GM10266 (cell line): Measurements from ENCODE around the gene AKAP3.
A peak's percentile ranks its signal among the peaks of the same experiment; 100 is the strongest.

Experiments
- DNase-seq: peaks from one replicate; pipeline ENCODE4 v3.0.0; 2012; ENCODE audit errors: extremely low spot score
- TF ChIP-seq, protein P1 (sequence below): IDR thresholded peaks from 2 replicates; pipeline ENCODE4 v1.5.1; 2012; ENCODE audit warnings: mild to moderate bottlenecking, low read depth; ENCODE audit not compliant: control insufficient read depth, insufficient read depth; ENCODE audit errors: missing control alignments

The AKAP3 gene

DNA sequence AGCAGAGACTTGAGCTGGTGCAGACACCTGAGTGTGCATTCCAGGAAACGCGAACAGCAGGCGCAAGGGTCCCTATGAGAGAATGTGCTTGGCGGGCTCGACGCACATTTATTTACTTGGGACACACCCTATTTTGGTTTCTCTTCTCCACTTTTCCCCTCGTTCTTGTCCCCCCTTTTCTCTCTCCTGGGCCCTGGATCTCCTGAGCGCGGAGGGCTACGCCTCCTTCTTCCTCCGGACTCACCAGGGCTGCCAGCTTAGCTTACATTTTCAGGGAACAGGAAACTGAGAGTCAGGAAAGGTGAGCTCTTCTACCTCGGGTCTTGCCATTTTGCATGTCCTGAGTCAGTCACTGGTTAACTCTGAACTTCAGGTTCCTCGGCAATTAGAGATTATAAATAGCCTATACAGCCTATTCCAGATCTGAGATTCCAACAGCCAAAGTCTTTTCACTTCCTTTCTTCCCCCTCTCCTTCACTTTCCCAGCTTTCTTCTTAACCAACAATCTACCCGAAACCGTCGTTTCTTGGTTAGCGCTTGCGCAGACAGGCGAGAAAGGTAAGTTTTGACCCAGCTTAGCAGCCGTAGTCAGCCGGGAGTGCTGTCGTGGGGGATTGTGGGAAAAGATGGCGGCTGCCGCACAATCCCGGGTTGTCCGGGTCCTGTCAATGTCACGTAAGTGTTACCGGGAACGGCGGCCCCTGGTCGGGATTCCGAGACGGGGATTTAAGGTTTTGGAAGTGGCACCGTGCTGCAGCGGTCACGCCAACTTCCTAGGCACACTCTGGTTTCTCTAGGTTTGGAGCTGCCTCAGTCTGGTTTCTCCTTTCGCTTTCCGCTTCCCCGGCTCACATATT, at the start of gene AKAP3, which contains the start of gene NDUFA9:
TSS of gene AKAP3 (minus strand) at position 551 of the 857 bp plus-strand sequence. CDS start 10,855 bp downstream, outside the sequence.
TSS of gene NDUFA9 (plus strand) at position 614 of the 857 bp plus-strand sequence. CDS start at position 627, 13 bp downstream.
- TF ChIP-seq, protein P1, sequence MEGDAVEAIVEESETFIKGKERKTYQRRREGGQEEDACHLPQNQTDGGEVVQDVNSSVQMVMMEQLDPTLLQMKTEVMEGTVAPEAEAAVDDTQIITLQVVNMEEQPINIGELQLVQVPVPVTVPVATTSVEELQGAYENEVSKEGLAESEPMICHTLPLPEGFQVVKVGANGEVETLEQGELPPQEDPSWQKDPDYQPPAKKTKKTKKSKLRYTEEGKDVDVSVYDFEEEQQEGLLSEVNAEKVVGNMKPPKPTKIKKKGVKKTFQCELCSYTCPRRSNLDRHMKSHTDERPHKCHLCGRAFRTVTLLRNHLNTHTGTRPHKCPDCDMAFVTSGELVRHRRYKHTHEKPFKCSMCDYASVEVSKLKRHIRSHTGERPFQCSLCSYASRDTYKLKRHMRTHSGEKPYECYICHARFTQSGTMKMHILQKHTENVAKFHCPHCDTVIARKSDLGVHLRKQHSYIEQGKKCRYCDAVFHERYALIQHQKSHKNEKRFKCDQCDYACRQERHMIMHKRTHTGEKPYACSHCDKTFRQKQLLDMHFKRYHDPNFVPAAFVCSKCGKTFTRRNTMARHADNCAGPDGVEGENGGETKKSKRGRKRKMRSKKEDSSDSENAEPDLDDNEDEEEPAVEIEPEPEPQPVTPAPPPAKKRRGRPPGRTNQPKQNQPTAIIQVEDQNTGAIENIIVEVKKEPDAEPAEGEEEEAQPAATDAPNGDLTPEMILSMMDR, result no peak
- peak; percentile 75 for DNase-seq

DNA sequence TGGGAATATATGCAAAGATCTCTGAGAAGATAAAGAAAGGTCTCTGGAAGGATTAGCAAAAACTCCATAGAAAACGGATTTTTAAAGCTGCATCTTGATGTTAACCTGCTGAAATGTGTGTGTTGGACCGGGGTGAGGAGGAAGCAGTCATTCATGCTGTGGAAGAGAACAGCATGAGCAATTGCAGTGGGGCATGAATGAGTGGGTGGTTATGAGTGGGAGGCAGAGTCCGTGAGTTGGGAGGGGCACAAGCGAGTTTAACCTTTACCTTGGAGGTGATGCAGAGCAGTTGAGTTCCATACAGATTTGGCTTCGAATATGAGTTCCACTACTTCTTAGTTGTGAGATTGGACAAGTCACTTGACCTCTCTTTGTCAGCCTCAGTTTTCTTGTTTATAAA, 41.9 kb upstream of the AKAP3 start:
- TF ChIP-seq, protein P1, result no peak
- DNase-seq, result no peak

DNA sequence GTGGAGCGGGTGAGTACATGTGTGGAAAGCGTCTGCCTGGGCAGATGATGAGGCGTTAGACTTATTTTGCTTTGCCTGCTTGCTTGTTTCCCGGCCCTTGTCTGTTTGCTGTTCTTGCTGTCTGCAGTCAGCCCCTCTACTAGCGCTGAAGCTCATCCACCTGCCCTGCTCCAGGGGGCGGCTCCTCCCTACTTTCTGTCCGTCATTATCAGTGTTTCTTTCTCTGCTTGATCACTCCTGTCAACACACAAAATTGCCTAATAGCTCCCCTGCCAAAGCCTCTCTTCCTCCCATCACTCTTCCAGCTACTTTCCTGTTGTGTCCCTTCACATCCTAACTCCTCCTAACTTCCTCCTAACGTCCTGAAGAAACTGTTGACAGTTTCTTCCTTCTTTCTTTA, 36.5 kb upstream of the AKAP3 start:
- TF ChIP-seq, protein P1, result no peak
- DNase-seq, result no peak

DNA sequence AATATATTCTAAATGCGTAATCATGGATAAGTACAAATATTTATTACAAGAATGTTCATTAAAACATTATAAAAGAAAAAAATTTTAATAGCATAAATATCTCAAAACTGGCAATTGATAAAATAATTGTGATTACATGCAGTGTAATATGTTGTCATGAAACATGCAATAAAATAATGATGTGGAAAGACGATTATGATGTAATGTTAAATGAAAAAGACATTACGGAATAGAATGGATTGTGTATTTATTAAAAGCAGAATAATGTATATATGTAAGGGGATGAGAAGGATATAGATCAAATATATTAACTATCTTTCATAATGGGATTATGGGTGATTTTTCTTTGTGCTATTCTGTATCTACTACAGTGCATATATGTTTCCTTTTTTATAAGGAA, 32.9 kb upstream of the AKAP3 start:
- no peak for DNase-seq

DNA sequence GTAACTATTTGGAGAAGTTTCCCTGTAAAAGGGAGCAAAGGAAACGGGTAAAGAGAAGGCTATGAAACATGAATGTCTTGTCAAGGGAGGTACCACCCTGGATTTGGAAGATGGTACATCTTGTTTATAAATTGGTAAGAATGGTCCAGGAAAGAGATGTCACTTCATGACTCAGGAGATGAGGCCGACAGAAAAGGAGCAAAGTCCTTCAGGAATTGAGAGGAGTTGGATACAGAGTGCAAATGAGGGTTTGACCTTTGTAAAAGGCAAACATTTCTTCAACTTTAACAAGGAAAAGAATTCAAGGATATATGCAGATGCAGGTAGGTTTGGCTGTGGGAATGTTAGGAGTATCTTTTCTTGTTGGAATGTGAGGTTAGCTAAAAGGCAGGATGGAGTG, 30.9 kb upstream of the AKAP3 start:
- no peak for DNase-seq
- TF ChIP-seq, protein P1, result no peak

More for the DNA sequence above, 32.9 kb upstream of the AKAP3 start:
- TF ChIP-seq, protein P1, result no peak

DNA sequence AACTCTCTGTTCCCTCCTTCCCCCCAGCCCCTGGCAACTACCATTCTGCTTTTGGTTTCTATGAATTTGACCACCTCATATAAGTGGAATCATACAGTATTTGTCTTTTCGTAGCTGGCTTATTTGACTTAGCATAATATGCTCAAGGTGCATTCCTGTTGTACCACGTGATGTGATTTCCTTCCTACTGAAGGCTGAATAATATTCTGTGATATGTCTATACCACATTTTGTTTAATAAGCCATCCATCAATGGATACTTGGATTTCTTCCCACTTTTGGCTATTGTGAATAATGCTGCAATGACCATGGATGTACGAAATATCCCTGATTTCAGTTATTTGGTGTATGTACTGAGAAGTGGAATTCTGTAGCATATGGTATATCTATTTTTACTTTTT, 16.4 kb upstream of the AKAP3 start:
- TF ChIP-seq, protein P1, result no peak

DNA sequence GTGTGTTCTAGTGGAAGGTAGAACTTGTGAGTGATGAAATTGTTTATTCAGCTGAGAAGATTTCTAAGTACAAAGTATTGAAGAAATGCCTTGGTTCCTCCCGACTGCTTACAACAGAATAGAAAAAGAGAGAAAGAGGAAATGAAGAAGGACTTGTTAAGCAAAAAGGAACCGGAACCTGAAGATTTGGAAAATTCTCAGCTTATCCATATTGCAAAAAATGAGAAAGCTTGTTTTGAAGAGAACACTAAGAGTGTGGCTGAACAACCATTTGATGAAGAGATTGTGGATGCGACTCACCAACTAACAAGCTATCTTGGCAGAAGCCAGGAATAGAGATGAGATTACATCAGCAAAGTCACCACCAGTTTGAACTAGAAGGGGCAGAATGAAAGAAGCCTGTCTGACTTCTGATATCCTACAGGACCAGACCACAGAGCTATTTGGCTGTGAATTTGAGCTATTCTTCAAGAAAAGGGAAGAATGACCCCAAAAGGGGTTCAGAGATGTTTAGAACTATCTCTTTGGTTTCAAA, 15.2 kb upstream of the AKAP3 start:
- TF ChIP-seq, protein P1, result no peak
- DNase-seq, result no peak

More for the DNA sequence above, 16.4 kb upstream of the AKAP3 start:
- DNase-seq, result no peak
